Ammon's horn (tissue), 1 donor: ENCODE measurements around the gene UNC5B.
A peak's percentile ranks its signal among the peaks of the same experiment; 100 is the strongest.
"Not testable (repeated sequence)": the region's sequence is repeated elsewhere in the genome, so short reads cannot be mapped to it uniquely, and the experiment has no call there.

Source experiments
- DNase-seq: peaks from one replicate; pipeline ENCODE4 v3.0.0-alpha.2; 2016; ENCODE audit warnings: low spot score

The UNC5B gene

GRCh38 chr10:71267508-71268240 lies 55.3 kb downstream of the UNC5B start:
- no peak for DNase-seq

- peak; percentile 76 for DNase-seq
Observed at GRCh38 chr10:71268247-71268691, 55.9 kb downstream of the UNC5B start.

GRCh38 chr10:71268758-71269157 lies 56.4 kb downstream of the UNC5B start:
- DNase-seq = peak; percentile 58

- DNase-seq = no peak
Observed at GRCh38 chr10:71269301-71270288, 57.2 kb downstream of the UNC5B start.

- peak; percentile 78 for DNase-seq
Observed at GRCh38 chr10:71270301-71271220, 58.2 kb downstream of the UNC5B start.

GRCh38 chr10:71271662-71272055 lies 59.3 kb downstream of the UNC5B start:
- no peak for DNase-seq

GRCh38 chr10:71272056-71272771 lies 59.8 kb downstream of the UNC5B start:
- DNase-seq = no peak

GRCh38 chr10:71272974-71273373 lies 60.6 kb downstream of the UNC5B start:
- DNase-seq = not testable (repeated sequence)

GRCh38 chr10:71273506-71273905 lies 61.1 kb downstream of the UNC5B start:
- DNase-seq = no peak

- DNase-seq = no peak
Observed at GRCh38 chr10:71274901-71275796, 62.8 kb downstream of the UNC5B start.

- DNase-seq = no peak
Observed at GRCh38 chr10:71276873-71277272, 64.5 kb downstream of the UNC5B start.

GRCh38 chr10:71277914-71278665 lies 65.7 kb downstream of the UNC5B start:
- DNase-seq = no peak

- peak; percentile 73 for DNase-seq
Observed at GRCh38 chr10:71278691-71279588, 66.6 kb downstream of the UNC5B start.

- DNase-seq = no peak
Observed at GRCh38 chr10:71279590-71280170, 67.3 kb downstream of the UNC5B start.

- DNase-seq = no peak
Observed at GRCh38 chr10:71280216-71280615, 67.8 kb downstream of the UNC5B start.

GRCh38 chr10:71280825-71281224 lies 68.5 kb downstream of the UNC5B start:
- DNase-seq = no peak

GRCh38 chr10:71281646-71282322 lies 69.4 kb downstream of the UNC5B start:
- no peak for DNase-seq
